ENCODE results near the gene AUH. TPM values are rescaled to one million over a fixed set of nuclear protein-coding genes. Genes with fewer than 3 reads are reported as not detected.

AUH gene
- total and polyA plus RNA-seq, 10 of the 15 experiments (the other 5 are each of a cell fraction or from before 2014, with no cell fraction given), result 1.7 to 7.3 (median 4.6) TPM

DNA sequence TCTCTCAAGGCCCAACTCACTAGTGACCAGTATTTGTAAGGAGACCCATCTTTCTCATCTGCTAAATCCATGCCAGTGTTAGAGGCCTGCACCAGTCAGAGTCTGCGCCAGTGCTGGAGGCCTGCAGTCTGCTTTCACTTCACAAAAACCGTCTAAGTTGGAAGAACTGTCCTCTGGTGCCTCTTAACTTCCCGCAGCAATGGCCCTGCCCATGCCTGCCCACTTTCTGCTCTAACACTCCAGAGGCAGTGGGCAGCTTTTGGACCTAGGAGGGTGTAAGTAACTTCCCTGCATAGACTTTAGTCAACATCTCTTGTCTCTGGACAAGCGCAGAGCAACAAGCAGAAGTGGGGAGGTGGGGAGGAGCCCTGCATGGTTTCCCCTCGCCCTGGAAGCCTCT lies 152.9 kb downstream of the AUH start:
- Histone ChIP-seq H3K4me1 (ENCODE audit: control insufficient read depth, insufficient read depth, low read length) (peaks cover 24% of the 10 kb centered on the region), H3K9me3 (replicated peaks; ENCODE audit: control insufficient read depth, insufficient read depth, low read length) (no peaks in the 10 kb centered on the region; the same call in 1 of the 3 replicates), H3K27me3 (replicated peaks in 1 of 2; ENCODE audit: control insufficient read depth in 2 of 2, insufficient read depth in 2 of 2, low read length in 1 of 2) (no peaks in the 10 kb centered on the region), H4K20me1 (ENCODE audit: control insufficient read depth, insufficient read depth) (no peaks in the 10 kb centered on the region), H3K36me3 (ENCODE audit: control insufficient read depth in 2 of 2, insufficient read depth in 2 of 2, low read length in 1 of 2) (no peaks in the 10 kb centered on the region), H2AFZ (ENCODE audit: control insufficient read depth, low read depth, low read length) (no peak overlapping the region), H3K79me2 (ENCODE audit: control insufficient read depth, insufficient read depth, low read length) (no peaks in the 10 kb centered on the region), H3K4me3 (no peak overlapping the region), H3K27ac (ENCODE audit: control insufficient read depth, insufficient read depth) (peak overlapping the region; percentile 82), H3K4me2 (ENCODE audit: control insufficient read depth, insufficient read depth) (peak overlapping the region; percentile 56; the same call in 1 of the 2 replicates), H3K9ac (ENCODE audit: control insufficient read depth, insufficient read depth, low read length) (no peak overlapping the region; the same call in 1 of the 2 replicates)
- BruUV-seq (replicated peaks), result no TSS peak
- TF ChIP-seq NKRF (conservative IDR thresholded peaks at IDR 0.05) (no peak), PKNOX1 (IDR thresholded peaks at IDR 0.05) (no peak), POLR2AphosphoS2 (IDR thresholded peaks at IDR 0.05; ENCODE audit: low read depth, low read length) (no peak), CEBPZ (IDR thresholded peaks at IDR 0.05; ENCODE audit: low read depth, low read length) (no peak), BHLHE40 (IDR thresholded peaks at IDR 0.05; ENCODE audit: borderline replicate concordance in 1 of 2, low read depth in 2 of 2, low read length in 1 of 2) (no peak), CBX5 (IDR thresholded peaks at IDR 0.05; ENCODE audit: low read depth) (no peak), RCOR1 (conservative IDR thresholded peaks at IDR 0.05; ENCODE audit: low read depth, low read length) (no peak), KLF5 (IDR thresholded peaks at IDR 0.05; ENCODE audit: partially characterized antibody) (no peak), NFYA (IDR thresholded peaks at IDR 0.05; ENCODE audit: borderline replicate concordance, low read depth, low read length) (no peak), YY1 (IDR thresholded peaks at IDR 0.05; ENCODE audit: low read depth, low read length) (no peak)
- TF ChIP-seq, protein P1, sequence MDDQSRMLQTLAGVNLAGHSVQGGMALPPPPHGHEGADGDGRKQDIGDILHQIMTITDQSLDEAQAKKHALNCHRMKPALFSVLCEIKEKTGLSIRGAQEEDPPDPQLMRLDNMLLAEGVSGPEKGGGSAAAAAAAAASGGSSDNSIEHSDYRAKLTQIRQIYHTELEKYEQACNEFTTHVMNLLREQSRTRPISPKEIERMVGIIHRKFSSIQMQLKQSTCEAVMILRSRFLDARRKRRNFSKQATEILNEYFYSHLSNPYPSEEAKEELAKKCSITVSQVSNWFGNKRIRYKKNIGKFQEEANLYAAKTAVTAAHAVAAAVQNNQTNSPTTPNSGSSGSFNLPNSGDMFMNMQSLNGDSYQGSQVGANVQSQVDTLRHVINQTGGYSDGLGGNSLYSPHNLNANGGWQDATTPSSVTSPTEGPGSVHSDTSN (IDR thresholded peaks at IDR 0.05; ENCODE audit: insufficient replicate concordance, low read depth, low read length), result no peak
- WGBS (ENCODE audit: insufficient coverage, insufficient replicate concordance, low lambda C conversion rate, missing lambda C conversion rate), result 86% methylated on average over 5 of the region's 5 CpGs
- ATAC-seq (peak; percentile 18), FAIRE-seq (no peak), DNase-seq (ENCODE audit: low read depth, low spot score) (no peak)
- ChIA-PET SMC1A (ENCODE audit: uncharacterized antibody, unreplicated experiment) (interaction anchor here (1.7 to 2.3 kb wide), 3 partner anchors 10 to 16 kb away, joined by 5 to 10 read pairs (median 8); no protein-coding TSS in a partner anchor), RAD21 (ENCODE audit: unreplicated experiment) (interaction anchor here (0.6 to 1.8 kb wide), 5 partner anchors 16 to 152 kb away, joined by 3 to 11 read pairs (median 5); no protein-coding TSS in a partner anchor), POLR2A (no interaction called here), CTCF (interaction anchor here (1.1 kb wide), 1 partner anchor 10 kb away, joined by 4 read pairs; no protein-coding TSS in a partner anchor)
- in situ Hi-C loops (cut with MboI), result no loop called here
- intact Hi-C loops (cut with micrococcal nuclease; ENCODE audit: unreplicated experiment), result loop anchor here (1.0 kb wide), 1 partner anchor 58 kb away; no protein-coding TSS in a partner anchor
